Right lobe of liver (tissue), 6 donors: Measurements from ENCODE around the gene NAXD. TPM values are rescaled to one million over a fixed set of nuclear protein-coding genes. Genes with fewer than 3 reads are reported as not detected.
"Not testable (repeated sequence)": the region's sequence is repeated elsewhere in the genome, so short reads cannot be mapped to it uniquely, and the experiment has no call there.

ENCODE experiments used
- ATAC-seq, 4 donors: fragments of 200-7000 bp; cut with Tn5 transposase; one replicate each; pipeline ENCODE4 v1.9.1; 2020; ENCODE audit warnings: mild to moderate bottlenecking in 4 of 4, moderate library complexity in 4 of 4
- DNase-seq, 3 donors: peaks; one replicate each; pipeline ENCODE4 v3.0.0-alpha.2; 2020
- H3K27ac ChIP-seq, 3 donors: fragments of 200-600 bp; one replicate each; pipeline ENCODE4 v1.8.0; 2022
- H3K27me3 ChIP-seq, 2 donors: fragments of 200-600 bp; one replicate each; pipeline ENCODE4 v1.8.0; 2022
- H3K36me3 ChIP-seq, 4 donors: fragments of 200-600 bp; sonication (generic) in 1 of 4; one replicate each; pipeline versions ENCODE4 v1.5.1 to v1.8.0; 2017 to 2022; ENCODE audit warnings: control low read depth in 1 of 4
- H3K4me1 ChIP-seq, 4 donors: fragments of 200-600 bp; sonication (generic) in 1 of 4; one replicate each; pipeline versions ENCODE4 v1.5.1 to v1.8.0; 2017 to 2022; ENCODE audit warnings: control low read depth in 1 of 4
- H3K4me3 ChIP-seq, 3 donors: fragments of 200-600 bp; one replicate each; pipeline ENCODE4 v1.8.0; 2022
- H3K9me3 ChIP-seq, 4 donors: fragments of 200-600 bp; sonication (generic) in 1 of 4; one replicate each; pipeline versions ENCODE4 v1.5.1 to v1.8.0; 2017 to 2022; ENCODE audit warnings: control low read depth in 1 of 4
- CTCF ChIP-seq, 4 donors: fragments of 200-600 bp in 3 of 4; fragments of 450-650 bp in 1 of 4; IDR thresholded peaks; one replicate each; pipeline versions ENCODE4 v1.5.1 to v1.8.0; 2016 to 2022; ENCODE audit warnings: antibody characterized with exemption in 4 of 4, mild to moderate bottlenecking in 2 of 4
- POLR2A ChIP-seq: fragments of 450-650 bp; IDR thresholded peaks from one replicate; pipeline ENCODE4 v1.6.1; 2017; ENCODE audit warnings: antibody characterized with exemption, mild to moderate bottlenecking
- WGBS: methylation state at CpG from one replicate; pipeline ENCODE4 v1.1.6; 2018; ENCODE audit warnings: low coverage, low lambda C conversion rate; ENCODE audit not compliant: insufficient coverage; ENCODE audit errors: missing lambda C conversion rate; 5-methylcytosine and 5-hydroxymethylcytosine counted together
- intact Hi-C, 2 donors: fragments of 100-400 bp; cut with DNase I; formaldehyde crosslinking; loops; one replicate each; pipeline versions ENCODE4 v1.11.2 to v1.14.1; 2022
- total RNA-seq, 6 experiments: library from RNA; depleted of rRNA in 2 of 6; stranded (reverse); fragments of >200 nt in 2 of 6; fragmentation: NEBNext Ultra II Directional in 3 of 6; extraction: Animal tissue kit (Norgen Biotek cat#: 25700) in 3 of 6; gene quantifications; one replicate each; pipeline versions ENCODE4 v1.1.0 to v1.2.4, GENCODE V29; 2016 to 2023
- donor health status: DM: no; HTN: yes; CAD: no.
- donor health status: DM: no; HTN: no; CAD: no.
- donor health status: DM: no; HTN: no; CAD: no.
- donor health status: DM: no; HTN: yes; CAD: no.
- donor health status: DM: no; HTN: yes; CAD: no.

NAXD gene
- total RNA-seq, 6 experiments from 2014 or later = 24.2 to 41.9 (median 29.9) TPM

- no peaks in the 10 kb centered on the region for H3K9me3 ChIP-seq
- DNase-seq (no peak), ATAC-seq (no peak)
- H3K27ac ChIP-seq = no peak overlapping the region
- no peaks in the 10 kb centered on the region for H3K4me1 ChIP-seq
- no peaks in the 10 kb centered on the region for H3K27me3 ChIP-seq
- intact Hi-C loops = no loop called here
- WGBS = 44% methylated on average over 3 of the region's 4 CpGs
- H3K36me3 ChIP-seq = no peaks in the 10 kb centered on the region
- TF ChIP-seq POLR2A (no peak), CTCF (IDR thresholded peaks at IDR 0.05) (no peak)
- no peak overlapping the region for H3K4me3 ChIP-seq
Measured at GRCh38 chr13:110600980-110601379, 14.4 kb upstream of the NAXD start.

GRCh38 chr13:110605132-110605531 is 10.2 kb upstream of the NAXD start:
- no peak for TF ChIP-seq CTCF (IDR thresholded peaks at IDR 0.05)
- TF ChIP-seq POLR2A = no peak
- Histone ChIP-seq H3K4me3 (no peak overlapping the region), H3K4me1 (no peaks in the 10 kb centered on the region), H3K9me3 (no peaks in the 10 kb centered on the region), H3K27me3 (no peaks in the 10 kb centered on the region), H3K27ac (no peak overlapping the region), H3K36me3 (no peaks in the 10 kb centered on the region)
- intact Hi-C loops = no loop called here
- DNase-seq (no peak), ATAC-seq (no peak)
- 90% methylated on average over 6 of the region's 6 CpGs for WGBS

- intact Hi-C loops, H3K4me1 ChIP-seq, H3K27ac ChIP-seq, H3K36me3 ChIP-seq, H3K27me3 ChIP-seq, H3K9me3 ChIP-seq, ATAC-seq, H3K4me3 ChIP-seq: not testable (repeated sequence)
- no CpG with 5 or more reads among the region's 33 CpGs for WGBS
- DNase-seq = peak in 1 of 3 donors; percentile 3
Measured at GRCh38 chr13:110606281-110606680, 9.1 kb upstream of the NAXD start.

- Histone ChIP-seq H3K9me3 (no peaks in the 10 kb centered on the region), H3K36me3 (no peaks in the 10 kb centered on the region), H3K27me3 (no peaks in the 10 kb centered on the region), H3K4me1 (no peaks in the 10 kb centered on the region), H3K4me3 (no peak overlapping the region), H3K27ac (peak overlapping the region in 1 of 3 donors; percentile 21)
- intact Hi-C loops = no loop called here
- DNase-seq = no peak
- WGBS = 50% methylated on average over 3 of the region's 3 CpGs
- ATAC-seq = peak; percentile 46 to 77 (median 68)
- TF ChIP-seq CTCF (IDR thresholded peaks at IDR 0.05) (no peak), POLR2A (no peak)
Measured at GRCh38 chr13:110607675-110608224, 7.6 kb upstream of the NAXD start.

- TF ChIP-seq POLR2A = no peak
- TF ChIP-seq CTCF (IDR thresholded peaks at IDR 0.05) = no peak
- intact Hi-C loops = loop anchor here in 1 of 2 donors (10.0 kb wide), 1 partner anchor 104 kb away; the partner anchor contains the start of gene ING1
- peak in 1 of 3 donors; percentile 12 for DNase-seq
- H3K27me3 ChIP-seq = no peaks in the 10 kb centered on the region
- peaks cover 0 to 5% (median 2%) of the 10 kb centered on the region in 4 donors for H3K4me1 ChIP-seq
- no peaks in the 10 kb centered on the region for H3K9me3 ChIP-seq
- H3K27ac ChIP-seq = no peak overlapping the region
- WGBS = 79% methylated on average over 12 of the region's 12 CpGs
- H3K36me3 ChIP-seq = no peaks in the 10 kb centered on the region
- no peak for ATAC-seq
- no peak overlapping the region for H3K4me3 ChIP-seq
Measured at GRCh38 chr13:110610955-110611595, 4.3 kb upstream of the NAXD start.
